OCI-LY7 (cell line): ENCODE data around the gene PPIL1.

Experiments
- CTCF ChIP-seq: fragments of 200-600 bp; sonication (generic); conservative IDR thresholded peaks from 2 replicates; pipeline ENCODE4 v1.5.1; 2014; ENCODE audit warnings: mild to moderate bottlenecking, antibody characterized with exemption, low read length, moderate library complexity, mixed read lengths
- EZH2phosphoT487 ChIP-seq: fragments of 200-600 bp; sonication (generic); IDR thresholded peaks from 2 replicates; pipeline ENCODE4 v1.6.1; 2018; ENCODE audit warnings: low read depth, borderline replicate concordance, mild to moderate bottlenecking, mixed run types, antibody characterized with exemption, low read length, moderate library complexity, mixed read lengths

GRCh38 chr6:36827261-36828079 lies 47.1 kb downstream of the PPIL1 start:
- no peak for TF ChIP-seq EZH2phosphoT487
- TF ChIP-seq CTCF, result no peak
